Myocyte (in vitro differentiated cells): ENCODE results near the gene MEIS2. TPM values are rescaled to one million over a fixed set of nuclear protein-coding genes. Genes with fewer than 3 reads are reported as not detected.

Experiments
- DNase-seq: peaks from one replicate; pipeline ENCODE4 v3.0.0-alpha.2; 2012; ENCODE audit warnings: low read depth
- total RNA-seq: library from RNA; depleted of rRNA; stranded (reverse); fragments of >200 nt; gene quantifications from 2 replicates; pipeline ENCODE4 v1.2.3, GENCODE V29; 2014

The MEIS2 gene
- total RNA-seq, 1 donor from 2014 or later = 7.3 TPM

- DNase-seq = no peak
These were observed 162.2 kb downstream of the MEIS2 start for GRCh38 chr15:36938131-36938530.

- DNase-seq = no peak
These were observed 163.7 kb downstream of the MEIS2 start for GRCh38 chr15:36936613-36937012.

- no peak for DNase-seq
These were observed 166.9 kb downstream of the MEIS2 start for GRCh38 chr15:36933255-36933990.

- DNase-seq = no peak
These were observed 168.3 kb downstream of the MEIS2 start for GRCh38 chr15:36932070-36932469.

- no peak for DNase-seq
These were observed 168.9 kb downstream of the MEIS2 start for GRCh38 chr15:36931434-36931833.

GRCh38 chr15:36926427-36926825, 173.9 kb downstream of the MEIS2 start:
- DNase-seq = no peak

- no peak for DNase-seq
These were observed 174.5 kb downstream of the MEIS2 start for GRCh38 chr15:36925653-36926426.

- DNase-seq = no peak
These were observed 175.3 kb downstream of the MEIS2 start for GRCh38 chr15:36925049-36925448.

GRCh38 chr15:36924034-36924433, 176.3 kb downstream of the MEIS2 start:
- DNase-seq = no peak

GRCh38 chr15:36921484-36922091, 178.8 kb downstream of the MEIS2 start:
- no peak for DNase-seq

- DNase-seq = no peak
These were observed 182.7 kb downstream of the MEIS2 start for GRCh38 chr15:36917411-36918267.

- DNase-seq = no peak
These were observed 185.2 kb downstream of the MEIS2 start for GRCh38 chr15:36914960-36915808.

GRCh38 chr15:36914466-36914865, 185.9 kb downstream of the MEIS2 start:
- no peak for DNase-seq

GRCh38 chr15:36912311-36912712, 188.0 kb downstream of the MEIS2 start:
- DNase-seq = no peak

GRCh38 chr15:36911322-36911944, 188.9 kb downstream of the MEIS2 start:
- no peak for DNase-seq

GRCh38 chr15:36908991-36909390, 191.4 kb downstream of the MEIS2 start:
- DNase-seq = no peak

- DNase-seq = no peak
These were observed 193.1 kb downstream of the MEIS2 start for GRCh38 chr15:36907295-36907694.

GRCh38 chr15:36905908-36906307, 194.4 kb downstream of the MEIS2 start:
- no peak for DNase-seq

- no peak for DNase-seq
These were observed 195.6 kb downstream of the MEIS2 start for GRCh38 chr15:36904715-36905114.
